K562 (cell line): Measurements from ENCODE around the gene PPM1H. TPM values are rescaled to one million over a fixed set of nuclear protein-coding genes. Genes with fewer than 3 reads are reported as not detected.

ENCODE experiments used
- ATAC-seq: fragments of 200-7000 bp; cut with Tn5 transposase; 3 replicates; pipeline ENCODE4 v1.9.1; 2020; ENCODE audit warnings: moderate library complexity
- BruUV-seq: library from RNA; stranded (reverse); fragments of 400-500 nt; replicated peaks from 2 replicates; lab custom pipeline; 2021; lab: Mats Ljungman, UMichigan
- CTCF ChIA-PET: fragments of 300-600 bp; formaldehyde crosslinking; extraction: SDS; loops from one replicate; lab custom pipeline; 2021; ENCODE audit warnings: low intra/inter-chr PET ratio; lab: Yijun Ruan, JAX
- POLR2A ChIA-PET: fragments of 300-600, 350-650 bp; sonication (Branson Sonifier 250); formaldehyde crosslinking; extraction: SDS; loops from one replicate; lab custom pipeline; 2021; ENCODE audit warnings: antibody characterized with exemption, inconsistent platforms; lab: Yijun Ruan, JAX
- DNase-seq, 4 experiments: peaks; one replicate each; pipeline versions ENCODE4 v3.0.0 to v3.0.0-alpha.2; 2011 to 2018; ENCODE audit warnings: low spot score in 3 of 4, mixed read lengths in 3 of 4; ENCODE audit errors: extremely low read depth in 1 of 4
- FAIRE-seq: peaks from 2 replicates; lab custom pipeline; 2011; peaks lifted over from hg19 to GRCh38; lab: Jason Lieb, UNC
- H2AFZ ChIP-seq: 2 replicates; pipeline ENCODE4 v1.6.0; 2011; ENCODE audit warnings: low read depth, low read length, control low read depth, inconsistent platforms
- H3K27ac ChIP-seq: fragments of 200-600 bp; 3 replicates; pipeline ENCODE4 v1.8.0; 2011; ENCODE audit warnings: low read depth, mild to moderate bottlenecking, control low read depth, inconsistent platforms, low read length, moderate library complexity, mixed read lengths; ENCODE audit errors: extremely low read depth
- H3K27me3 ChIP-seq, 2 experiments: fragments of 300-600 bp in 1 of 2; 2 replicates in 1 of 2; 3 replicates in 1 of 2; pipeline versions ENCODE4 v1.6.0 to v1.8.0; 2011; ENCODE audit warnings: inconsistent platforms in 2 of 2, low read length in 2 of 2, mild to moderate bottlenecking in 1 of 2, mixed read lengths in 1 of 2, moderate library complexity in 1 of 2; ENCODE audit not compliant: control insufficient read depth in 2 of 2, insufficient read depth in 2 of 2
- H3K36me3 ChIP-seq: fragments of 300-600 bp; 3 replicates; pipeline ENCODE4 v1.8.0; 2011; ENCODE audit warnings: mild to moderate bottlenecking, low read length, inconsistent platforms; ENCODE audit not compliant: control insufficient read depth, insufficient read depth
- H3K4me1 ChIP-seq, 2 experiments: fragments of 200-600 bp in 1 of 2; replicated peaks in 1 of 2; 2 replicates in 1 of 2; 3 replicates in 1 of 2; pipeline versions ENCODE4 v1.5.1 to v1.8.0; 2011; ENCODE audit warnings: inconsistent platforms in 2 of 2, low read length in 2 of 2, mild to moderate bottlenecking in 1 of 2, mixed read lengths in 1 of 2, moderate library complexity in 1 of 2; ENCODE audit not compliant: control insufficient read depth in 2 of 2, insufficient read depth in 2 of 2
- H3K4me2 ChIP-seq: 2 replicates; pipeline ENCODE4 v1.6.1; 2011; ENCODE audit warnings: low read length, control low read depth, inconsistent platforms, mixed read lengths; ENCODE audit not compliant: insufficient read depth
- H3K4me3 ChIP-seq: fragments of 200-600 bp; sonication (generic), shearing (Covaris generic); 2 replicates; pipeline ENCODE4 v1.5.1; 2016; ENCODE audit warnings: control low read depth, inconsistent platforms
- H3K79me2 ChIP-seq: fragments of 200-600 bp; 3 replicates; pipeline ENCODE4 v1.8.0; 2011; ENCODE audit warnings: low read length, inconsistent platforms; ENCODE audit not compliant: control insufficient read depth, insufficient read depth
- H3K9ac ChIP-seq, 2 experiments: 2 replicates each; pipeline versions ENCODE4 v1.6.0 to v1.6.1; 2011; ENCODE audit warnings: low read depth in 2 of 2, low read length in 2 of 2, control low read depth in 1 of 2, inconsistent platforms in 1 of 2, mild to moderate bottlenecking in 1 of 2, mixed read lengths in 1 of 2; ENCODE audit not compliant: insufficient read depth in 1 of 2
- H3K9me1 ChIP-seq: one replicate; pipeline ENCODE4 v1.6.0; 2011; ENCODE audit warnings: inconsistent platforms, mild to moderate bottlenecking, low read length, moderate library complexity; ENCODE audit not compliant: control insufficient read depth, insufficient read depth
- H3K9me3 ChIP-seq: replicated peaks from 2 replicates; pipeline ENCODE4 v1.5.1; 2011; ENCODE audit warnings: low read depth, low read length, inconsistent platforms; ENCODE audit not compliant: control insufficient read depth, insufficient read depth
- H4K20me1 ChIP-seq: replicated peaks from 2 replicates; pipeline ENCODE4 v1.6.1; 2011; ENCODE audit warnings: low read length, inconsistent platforms, mixed read lengths; ENCODE audit not compliant: control insufficient read depth, insufficient read depth
- CBFA2T2 ChIP-seq: fragments of 450-650 bp; conservative IDR thresholded peaks from 2 replicates; pipeline ENCODE4 v1.6.1; 2017; ENCODE audit warnings: mild to moderate bottlenecking
- CHCHD3 ChIP-seq: fragments of 250-450 bp; sonication (Bioruptor Pico); IDR thresholded peaks from 2 replicates; pipeline ENCODE4 v2.1.2; 2022; ENCODE audit warnings: mild to moderate bottlenecking
- HLTF ChIP-seq: fragments of 450-650 bp; IDR thresholded peaks from 2 replicates; pipeline ENCODE4 v1.6.1; 2016
- whole genome bisulfite sequencing: fragments of 100-300 bp; shearing (Covaris generic); methylation state at CpG from one replicate; pipeline ENCODE4 v1.1.6; 2016; ENCODE audit warnings: low coverage, mixed read lengths; ENCODE audit not compliant: insufficient coverage; ENCODE audit errors: missing lambda C conversion rate; 5-methylcytosine and 5-hydroxymethylcytosine counted together
- in situ Hi-C: fragments of 300-500 bp; cut with MboI; formaldehyde crosslinking; loops from 4 replicates; pipeline ENCODE4 v1.15.0; 2018; ENCODE audit warnings: inconsistent platforms, mixed read lengths
- intact Hi-C: fragments of 100-400 bp; cut with micrococcal nuclease; formaldehyde crosslinking; loops from 2 replicates; pipeline ENCODE4 v1.14.2; 2022
- polyA plus RNA-seq, 8 experiments: library from polyadenylated mRNA; depleted of rRNA in 4 of 8; stranded (reverse) in 5 of 8; unstranded in 3 of 8; fragments of >200 nt; fragmentation: Nextera tagmentation in 2 of 8; fragmentation: Illumina TruSeq in 1 of 8; extraction: Ambion mirVana in 2 of 8; extraction: Trizol in 1 of 8; gene quantifications; 2 replicates each; pipeline versions ENCODE4 v1.2.1 to v1.2.3, GENCODE V29; 2011 to 2014; ENCODE audit warnings: inconsistent platforms in 1 of 8, missing spikeins in 1 of 8
- total RNA-seq, 7 experiments: library from RNA; depleted of rRNA in 6 of 7; stranded (reverse); fragments of >200 nt in 6 of 7; fragmentation: Illumina TruSeq in 2 of 7; extraction: Trizol in 2 of 7; gene quantifications; 2 replicates each; pipeline versions ENCODE4 v1.2.1 to v1.2.3, GENCODE V29; 2011 to 2021; ENCODE audit warnings: low replicate concordance in 1 of 7
- TF ChIP-seq, protein P1 (sequence below): fragments of 450-650 bp; IDR thresholded peaks from 2 replicates; pipeline ENCODE4 v1.6.1; 2016; ENCODE audit warnings: mild to moderate bottlenecking, moderate library complexity

The PPM1H gene
- total and polyA plus RNA-seq, 9 of the 15 experiments (the other 6 are each of a cell fraction or from before 2014, with no cell fraction given), result 5.3 to 29.3 (median 11.3) TPM

DNA sequence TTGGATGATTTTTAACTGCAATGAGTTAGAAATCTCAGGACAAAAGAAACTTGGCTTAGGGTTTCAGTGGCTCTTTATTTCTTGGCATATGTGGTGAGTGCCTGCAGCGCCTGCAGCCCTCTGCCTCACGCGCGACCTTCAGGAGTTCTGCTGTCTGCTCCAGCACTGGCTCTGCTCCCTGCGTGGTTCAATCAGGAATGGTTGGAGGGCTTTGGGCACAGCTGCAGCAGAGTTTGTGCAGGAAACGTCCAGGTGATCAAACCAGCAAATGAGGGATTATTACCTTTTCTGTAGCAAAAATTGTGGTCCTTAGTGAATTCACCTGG is 19.8 kb downstream of the PPM1H start:
- ChIA-PET CTCF (no interaction called here), POLR2A (no interaction called here)
- BruUV-seq, result no TSS peak
- Histone ChIP-seq H2AFZ (peak overlapping the region; percentile 82; the same call in 1 of the 2 replicates), H4K20me1 (0 out of 2 replicates have a peak, but pooled peaks cover 3% of the 10 kb centered on the region), H3K4me2 (no peak overlapping the region), H3K27ac (peak overlapping the region; percentile 71; the same call in 1 of the 3 replicates), H3K4me1 (peaks cover 16 to 47% of the 10 kb centered on the region in 2 experiments; a peak in 4 of 5 replicates), H3K27me3 (no peaks in the 10 kb centered on the region), H3K36me3 (no peaks in the 10 kb centered on the region), H3K79me2 (peaks cover 12% of the 10 kb centered on the region; the same call in 2 of the 3 replicates), H3K9me3 (no peaks in the 10 kb centered on the region), H3K9ac (no peak overlapping the region), H3K9me1 (no peaks in the 10 kb centered on the region), H3K4me3 (no peak overlapping the region)
- ATAC-seq, result no peak
- 61% methylated on average over 6 of the region's 6 CpGs for WGBS
- no peak for FAIRE-seq
- intact Hi-C loops, result loop anchor here (2.0 kb wide), 1 partner anchor 154 kb away; no protein-coding TSS in a partner anchor
- in situ Hi-C loops, result no loop called here
- TF ChIP-seq HLTF, result no peak
- TF ChIP-seq, protein P1, sequence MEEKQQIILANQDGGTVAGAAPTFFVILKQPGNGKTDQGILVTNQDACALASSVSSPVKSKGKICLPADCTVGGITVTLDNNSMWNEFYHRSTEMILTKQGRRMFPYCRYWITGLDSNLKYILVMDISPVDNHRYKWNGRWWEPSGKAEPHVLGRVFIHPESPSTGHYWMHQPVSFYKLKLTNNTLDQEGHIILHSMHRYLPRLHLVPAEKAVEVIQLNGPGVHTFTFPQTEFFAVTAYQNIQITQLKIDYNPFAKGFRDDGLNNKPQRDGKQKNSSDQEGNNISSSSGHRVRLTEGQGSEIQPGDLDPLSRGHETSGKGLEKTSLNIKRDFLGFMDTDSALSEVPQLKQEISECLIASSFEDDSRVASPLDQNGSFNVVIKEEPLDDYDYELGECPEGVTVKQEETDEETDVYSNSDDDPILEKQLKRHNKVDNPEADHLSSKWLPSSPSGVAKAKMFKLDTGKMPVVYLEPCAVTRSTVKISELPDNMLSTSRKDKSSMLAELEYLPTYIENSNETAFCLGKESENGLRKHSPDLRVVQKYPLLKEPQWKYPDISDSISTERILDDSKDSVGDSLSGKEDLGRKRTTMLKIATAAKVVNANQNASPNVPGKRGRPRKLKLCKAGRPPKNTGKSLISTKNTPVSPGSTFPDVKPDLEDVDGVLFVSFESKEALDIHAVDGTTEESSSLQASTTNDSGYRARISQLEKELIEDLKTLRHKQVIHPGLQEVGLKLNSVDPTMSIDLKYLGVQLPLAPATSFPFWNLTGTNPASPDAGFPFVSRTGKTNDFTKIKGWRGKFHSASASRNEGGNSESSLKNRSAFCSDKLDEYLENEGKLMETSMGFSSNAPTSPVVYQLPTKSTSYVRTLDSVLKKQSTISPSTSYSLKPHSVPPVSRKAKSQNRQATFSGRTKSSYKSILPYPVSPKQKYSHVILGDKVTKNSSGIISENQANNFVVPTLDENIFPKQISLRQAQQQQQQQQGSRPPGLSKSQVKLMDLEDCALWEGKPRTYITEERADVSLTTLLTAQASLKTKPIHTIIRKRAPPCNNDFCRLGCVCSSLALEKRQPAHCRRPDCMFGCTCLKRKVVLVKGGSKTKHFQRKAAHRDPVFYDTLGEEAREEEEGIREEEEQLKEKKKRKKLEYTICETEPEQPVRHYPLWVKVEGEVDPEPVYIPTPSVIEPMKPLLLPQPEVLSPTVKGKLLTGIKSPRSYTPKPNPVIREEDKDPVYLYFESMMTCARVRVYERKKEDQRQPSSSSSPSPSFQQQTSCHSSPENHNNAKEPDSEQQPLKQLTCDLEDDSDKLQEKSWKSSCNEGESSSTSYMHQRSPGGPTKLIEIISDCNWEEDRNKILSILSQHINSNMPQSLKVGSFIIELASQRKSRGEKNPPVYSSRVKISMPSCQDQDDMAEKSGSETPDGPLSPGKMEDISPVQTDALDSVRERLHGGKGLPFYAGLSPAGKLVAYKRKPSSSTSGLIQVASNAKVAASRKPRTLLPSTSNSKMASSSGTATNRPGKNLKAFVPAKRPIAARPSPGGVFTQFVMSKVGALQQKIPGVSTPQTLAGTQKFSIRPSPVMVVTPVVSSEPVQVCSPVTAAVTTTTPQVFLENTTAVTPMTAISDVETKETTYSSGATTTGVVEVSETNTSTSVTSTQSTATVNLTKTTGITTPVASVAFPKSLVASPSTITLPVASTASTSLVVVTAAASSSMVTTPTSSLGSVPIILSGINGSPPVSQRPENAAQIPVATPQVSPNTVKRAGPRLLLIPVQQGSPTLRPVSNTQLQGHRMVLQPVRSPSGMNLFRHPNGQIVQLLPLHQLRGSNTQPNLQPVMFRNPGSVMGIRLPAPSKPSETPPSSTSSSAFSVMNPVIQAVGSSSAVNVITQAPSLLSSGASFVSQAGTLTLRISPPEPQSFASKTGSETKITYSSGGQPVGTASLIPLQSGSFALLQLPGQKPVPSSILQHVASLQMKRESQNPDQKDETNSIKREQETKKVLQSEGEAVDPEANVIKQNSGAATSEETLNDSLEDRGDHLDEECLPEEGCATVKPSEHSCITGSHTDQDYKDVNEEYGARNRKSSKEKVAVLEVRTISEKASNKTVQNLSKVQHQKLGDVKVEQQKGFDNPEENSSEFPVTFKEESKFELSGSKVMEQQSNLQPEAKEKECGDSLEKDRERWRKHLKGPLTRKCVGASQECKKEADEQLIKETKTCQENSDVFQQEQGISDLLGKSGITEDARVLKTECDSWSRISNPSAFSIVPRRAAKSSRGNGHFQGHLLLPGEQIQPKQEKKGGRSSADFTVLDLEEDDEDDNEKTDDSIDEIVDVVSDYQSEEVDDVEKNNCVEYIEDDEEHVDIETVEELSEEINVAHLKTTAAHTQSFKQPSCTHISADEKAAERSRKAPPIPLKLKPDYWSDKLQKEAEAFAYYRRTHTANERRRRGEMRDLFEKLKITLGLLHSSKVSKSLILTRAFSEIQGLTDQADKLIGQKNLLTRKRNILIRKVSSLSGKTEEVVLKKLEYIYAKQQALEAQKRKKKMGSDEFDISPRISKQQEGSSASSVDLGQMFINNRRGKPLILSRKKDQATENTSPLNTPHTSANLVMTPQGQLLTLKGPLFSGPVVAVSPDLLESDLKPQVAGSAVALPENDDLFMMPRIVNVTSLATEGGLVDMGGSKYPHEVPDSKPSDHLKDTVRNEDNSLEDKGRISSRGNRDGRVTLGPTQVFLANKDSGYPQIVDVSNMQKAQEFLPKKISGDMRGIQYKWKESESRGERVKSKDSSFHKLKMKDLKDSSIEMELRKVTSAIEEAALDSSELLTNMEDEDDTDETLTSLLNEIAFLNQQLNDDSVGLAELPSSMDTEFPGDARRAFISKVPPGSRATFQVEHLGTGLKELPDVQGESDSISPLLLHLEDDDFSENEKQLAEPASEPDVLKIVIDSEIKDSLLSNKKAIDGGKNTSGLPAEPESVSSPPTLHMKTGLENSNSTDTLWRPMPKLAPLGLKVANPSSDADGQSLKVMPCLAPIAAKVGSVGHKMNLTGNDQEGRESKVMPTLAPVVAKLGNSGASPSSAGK, result no peak
- TF ChIP-seq CBFA2T2, result no peak
- TF ChIP-seq CHCHD3, result no peak
- DNase-seq, result no peak
